HEK293 (cell line): Measurements from ENCODE around the gene ZC3H10.

Experiments used
- GLIS2 ChIP-seq: fragments of 450-650 bp; formaldehyde crosslinking; IDR thresholded peaks from 2 replicates; pipeline ENCODE4 v1.5.1; 2016; ENCODE audit warnings: missing biosample characterization, missing genetic modification characterization
- PRDM2 ChIP-seq: fragments of 450-650 bp; formaldehyde crosslinking; IDR thresholded peaks from 2 replicates; pipeline ENCODE4 v1.5.1; 2016; ENCODE audit warnings: missing biosample characterization, missing genetic modification characterization, borderline replicate concordance
- SALL2 ChIP-seq: fragments of 450-650 bp; formaldehyde crosslinking; IDR thresholded peaks from 2 replicates; pipeline ENCODE4 v1.5.0; 2017; ENCODE audit warnings: missing biosample characterization, mild to moderate bottlenecking, missing genetic modification characterization, borderline replicate concordance
- TCF7L2 ChIP-seq: IDR thresholded peaks from 2 replicates; pipeline ENCODE4 v1.6.1; 2011; ENCODE audit warnings: low read depth, mild to moderate bottlenecking, inconsistent platforms, low read length, moderate library complexity, borderline replicate concordance
- YY2 ChIP-seq: fragments of 450-650 bp; formaldehyde crosslinking; IDR thresholded peaks from 2 replicates; pipeline ENCODE4 v1.5.1; 2016; ENCODE audit warnings: missing biosample characterization, missing genetic modification characterization
- ZBTB20 ChIP-seq: fragments of 450-650 bp; formaldehyde crosslinking; IDR thresholded peaks from 2 replicates; pipeline ENCODE4 v1.5.1; 2016; ENCODE audit warnings: missing biosample characterization, missing genetic modification characterization
- ZBTB21 ChIP-seq: fragments of 450-650 bp; formaldehyde crosslinking; IDR thresholded peaks from 2 replicates; pipeline ENCODE4 v1.5.1; 2017; ENCODE audit warnings: missing biosample characterization, missing genetic modification characterization
- ZFP3 ChIP-seq: fragments of 450-650 bp; formaldehyde crosslinking; IDR thresholded peaks from 2 replicates; pipeline ENCODE4 v1.5.1; 2016; ENCODE audit warnings: low read depth, missing biosample characterization, missing genetic modification characterization
- ZFP41 ChIP-seq: fragments of 450-650 bp; formaldehyde crosslinking; IDR thresholded peaks from 2 replicates; pipeline ENCODE4 v1.5.1; 2016; ENCODE audit warnings: missing biosample characterization, missing genetic modification characterization, borderline replicate concordance
- ZNF138 ChIP-seq: fragments of 450-650 bp; formaldehyde crosslinking; IDR thresholded peaks from 2 replicates; pipeline ENCODE4 v1.5.1; 2016; ENCODE audit warnings: missing biosample characterization, missing genetic modification characterization, borderline replicate concordance
- ZNF155 ChIP-seq: fragments of 450-650 bp; formaldehyde crosslinking; IDR thresholded peaks from 2 replicates; pipeline ENCODE4 v1.5.1; 2016; ENCODE audit warnings: missing biosample characterization, missing genetic modification characterization
- ZNF184 ChIP-seq: fragments of 450-650 bp; IDR thresholded peaks from 2 replicates; pipeline ENCODE4 v1.5.1; 2018; ENCODE audit warnings: missing biosample characterization, mild to moderate bottlenecking, missing genetic modification characterization
- ZNF280D ChIP-seq: fragments of 450-650 bp; formaldehyde crosslinking; IDR thresholded peaks from 2 replicates; pipeline ENCODE4 v1.5.1; 2016; ENCODE audit warnings: missing biosample characterization, missing genetic modification characterization
- ZNF366 ChIP-seq: fragments of 450-650 bp; formaldehyde crosslinking; conservative IDR thresholded peaks from 2 replicates; pipeline ENCODE4 v1.5.1; 2016; ENCODE audit warnings: missing biosample characterization, missing genetic modification characterization
- ZNF548 ChIP-seq: fragments of 450-650 bp; formaldehyde crosslinking; IDR thresholded peaks from 2 replicates; pipeline ENCODE4 v1.5.1; 2016; ENCODE audit warnings: missing biosample characterization, missing genetic modification characterization
- ZNF558 ChIP-seq: fragments of 450-650 bp; formaldehyde crosslinking; IDR thresholded peaks from 2 replicates; pipeline ENCODE4 v1.5.1; 2016; ENCODE audit warnings: missing biosample characterization, missing genetic modification characterization
- ZNF621 ChIP-seq: fragments of 450-650 bp; formaldehyde crosslinking; IDR thresholded peaks from 2 replicates; pipeline ENCODE4 v1.5.1; 2017; ENCODE audit warnings: missing biosample characterization, missing genetic modification characterization
- ZNF701 ChIP-seq: fragments of 450-650 bp; formaldehyde crosslinking; IDR thresholded peaks from 2 replicates; pipeline ENCODE4 v1.5.1; 2016; ENCODE audit warnings: missing biosample characterization, missing genetic modification characterization
- ZSCAN18 ChIP-seq: fragments of 450-650 bp; formaldehyde crosslinking; IDR thresholded peaks from 2 replicates; pipeline ENCODE4 v1.5.1; 2016; ENCODE audit warnings: missing biosample characterization, missing genetic modification characterization
- ZSCAN23 ChIP-seq: fragments of 450-650 bp; formaldehyde crosslinking; IDR thresholded peaks from 2 replicates; pipeline ENCODE4 v1.5.1; 2016; ENCODE audit warnings: missing biosample characterization, missing genetic modification characterization
- TF ChIP-seq, protein P1 (sequence below): fragments of 450-650 bp; formaldehyde crosslinking; IDR thresholded peaks from 2 replicates; pipeline ENCODE4 v1.5.1; 2016; ENCODE audit warnings: missing biosample characterization, missing genetic modification characterization

Gene ZC3H10

GRCh38 chr12:56158029-56158925 is 40.2 kb downstream of the ZC3H10 start, which contains the start of gene MYL6 (continued):
- TF ChIP-seq ZNF548 (tag by site-specific recombination), result no peak
- no peak for TF ChIP-seq TCF7L2
- peak; percentile 65; the same call in 1 of the 2 replicates for TF ChIP-seq ZNF558 (tag by site-specific recombination)
- 0 out of 2 replicates have a peak, but pooled peaks have one; percentile 66 for TF ChIP-seq ZFP41 (tag by site-specific recombination)
- peak; percentile 82; the same call in 1 of the 2 replicates for TF ChIP-seq ZSCAN23
- peak; percentile 96 for TF ChIP-seq ZBTB21
- TF ChIP-seq ZSCAN18 (tag by site-specific recombination), result peak; percentile 87
- peak; percentile 32; the same call in 1 of the 2 replicates for TF ChIP-seq ZBTB20
- TF ChIP-seq GLIS2 (tag by site-specific recombination), result peak; percentile 70
- peak; percentile 82 for TF ChIP-seq YY2 (tag by site-specific recombination)
- TF ChIP-seq ZNF701, result no peak
- TF ChIP-seq ZNF184, result no peak
- peak; percentile 85; the same call in 1 of the 2 replicates for TF ChIP-seq ZNF280D (tag by site-specific recombination)
- no peak for TF ChIP-seq PRDM2 (tag by site-specific recombination)
- no peak for TF ChIP-seq ZNF621 (tag by site-specific recombination)
- TF ChIP-seq ZFP3 (tag by site-specific recombination), result 0 out of 2 replicates have a peak, but pooled peaks have one; percentile 19
- TF ChIP-seq ZNF366 (tag by site-specific recombination), result peak; percentile 65; the same call in 1 of the 2 replicates
- no peak for TF ChIP-seq ZNF155
- TF ChIP-seq ZNF138, result no peak
- TF ChIP-seq, protein P1, sequence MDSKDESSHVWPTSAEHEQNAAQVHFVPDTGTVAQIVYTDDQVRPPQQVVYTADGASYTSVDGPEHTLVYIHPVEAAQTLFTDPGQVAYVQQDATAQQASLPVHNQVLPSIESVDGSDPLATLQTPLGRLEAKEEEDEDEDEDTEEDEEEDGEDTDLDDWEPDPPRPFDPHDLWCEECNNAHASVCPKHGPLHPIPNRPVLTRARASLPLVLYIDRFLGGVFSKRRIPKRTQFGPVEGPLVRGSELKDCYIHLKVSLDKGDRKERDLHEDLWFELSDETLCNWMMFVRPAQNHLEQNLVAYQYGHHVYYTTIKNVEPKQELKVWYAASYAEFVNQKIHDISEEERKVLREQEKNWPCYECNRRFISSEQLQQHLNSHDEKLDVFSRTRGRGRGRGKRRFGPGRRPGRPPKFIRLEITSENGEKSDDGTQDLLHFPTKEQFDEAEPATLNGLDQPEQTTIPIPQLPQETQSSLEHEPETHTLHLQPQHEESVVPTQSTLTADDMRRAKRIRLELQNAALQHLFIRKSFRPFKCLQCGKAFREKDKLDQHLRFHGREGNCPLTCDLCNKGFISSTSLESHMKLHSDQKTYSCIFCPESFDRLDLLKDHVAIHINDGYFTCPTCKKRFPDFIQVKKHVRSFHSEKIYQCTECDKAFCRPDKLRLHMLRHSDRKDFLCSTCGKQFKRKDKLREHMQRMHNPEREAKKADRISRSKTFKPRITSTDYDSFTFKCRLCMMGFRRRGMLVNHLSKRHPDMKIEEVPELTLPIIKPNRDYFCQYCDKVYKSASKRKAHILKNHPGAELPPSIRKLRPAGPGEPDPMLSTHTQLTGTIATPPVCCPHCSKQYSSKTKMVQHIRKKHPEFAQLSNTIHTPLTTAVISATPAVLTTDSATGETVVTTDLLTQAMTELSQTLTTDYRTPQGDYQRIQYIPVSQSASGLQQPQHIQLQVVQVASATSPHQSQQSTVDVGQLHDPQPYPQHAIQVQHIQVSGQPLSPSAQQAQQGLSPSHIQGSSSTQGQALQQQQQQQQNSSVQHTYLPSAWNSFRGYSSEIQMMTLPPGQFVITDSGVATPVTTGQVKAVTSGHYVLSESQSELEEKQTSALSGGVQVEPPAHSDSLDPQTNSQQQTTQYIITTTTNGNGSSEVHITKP (tag by site-specific recombination), result peak; percentile 99
- TF ChIP-seq SALL2, result no peak; the same call in 1 of the 2 replicates
